Measurements from ENCODE around the gene HMX1.

The HMX1 gene

DNA sequence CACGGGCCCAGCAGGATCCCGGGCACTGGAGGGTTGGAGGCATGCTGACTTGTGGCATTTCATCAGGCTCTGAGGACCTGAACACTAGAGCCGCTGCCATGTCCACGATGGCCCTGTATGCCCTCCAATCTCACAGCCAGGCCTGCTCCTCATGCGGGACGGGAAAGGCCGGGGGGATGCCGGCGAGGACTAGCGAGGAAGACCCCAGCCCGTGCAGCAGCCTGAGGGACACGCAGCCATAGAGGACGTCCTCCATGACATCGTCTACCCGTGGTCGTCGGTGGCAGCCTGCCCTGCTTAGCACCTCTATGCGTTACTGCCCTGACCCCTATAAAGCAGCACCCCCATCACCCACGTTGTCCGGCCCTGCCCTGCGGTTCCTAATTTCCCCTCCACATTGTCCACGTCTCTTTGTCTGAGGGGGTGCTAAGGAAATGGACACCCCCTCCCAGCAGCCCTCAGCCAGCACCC lies 32.6 kb downstream of the HMX1 start:
- DNase-seq = no peak

DNA sequence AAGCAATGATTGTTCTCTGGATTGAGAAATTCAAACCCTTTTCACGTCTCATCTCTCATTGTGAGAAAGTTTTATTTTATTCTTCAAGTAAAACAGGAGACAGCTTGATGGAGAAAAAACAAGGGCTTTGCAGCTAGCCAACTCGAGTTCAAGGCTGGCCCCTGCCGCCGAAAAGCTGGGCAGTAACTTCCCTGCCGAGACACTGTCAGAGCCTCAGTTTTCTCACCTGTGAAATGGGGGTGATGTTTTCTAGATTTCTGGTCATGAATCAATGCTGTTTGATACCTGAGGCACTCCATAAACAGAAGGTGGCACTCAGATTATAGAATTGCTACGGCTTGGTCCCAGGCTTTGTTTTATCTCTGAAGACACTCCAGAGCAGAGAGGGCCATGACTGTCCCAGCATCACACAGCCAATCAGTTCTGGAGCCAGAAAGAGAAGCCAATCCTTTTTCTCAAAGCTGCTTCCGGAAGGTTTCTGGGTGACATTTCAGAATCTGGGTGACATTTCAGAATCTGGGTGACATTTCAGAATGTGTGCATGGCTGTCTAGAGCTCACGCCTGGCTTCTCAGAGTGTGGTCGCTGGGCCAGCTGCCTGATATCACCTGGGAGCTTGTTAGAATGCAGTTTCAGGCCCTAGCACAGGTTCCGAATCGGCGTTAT lies 33.2 kb downstream of the HMX1 start:
- no peak for DNase-seq

DNA sequence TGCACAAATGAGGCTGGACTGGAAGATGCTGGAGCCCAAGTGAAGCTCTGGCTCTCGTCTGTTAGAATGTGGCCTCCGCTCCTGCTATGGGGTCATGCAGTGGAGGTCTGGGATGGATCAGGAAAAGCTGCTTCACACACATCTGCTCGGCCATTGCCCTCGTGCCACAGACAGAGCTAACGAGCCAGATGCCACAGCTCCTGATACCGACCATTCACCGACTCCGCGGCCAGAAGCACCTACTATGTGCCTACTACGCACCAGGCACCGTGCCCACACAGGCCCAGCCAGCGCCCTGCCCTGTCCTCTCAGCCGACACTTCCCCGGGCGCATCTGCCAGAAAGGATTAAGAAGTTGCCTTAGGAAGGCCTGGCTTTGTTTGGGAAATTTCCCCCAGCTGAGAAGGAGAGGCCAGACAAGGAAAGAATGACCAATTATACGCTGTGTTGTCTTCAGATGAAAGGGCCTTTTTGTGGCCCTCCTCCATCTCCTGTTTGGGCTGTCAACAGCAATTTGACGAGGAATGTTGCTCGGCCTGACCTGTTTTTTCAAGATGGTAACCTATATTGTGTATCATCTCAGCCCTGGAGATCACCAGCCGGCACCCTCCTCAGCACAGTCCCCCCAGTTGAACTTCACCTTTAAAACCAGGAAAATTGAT lies 34.3 kb downstream of the HMX1 start:
- DNase-seq = no peak

DNA sequence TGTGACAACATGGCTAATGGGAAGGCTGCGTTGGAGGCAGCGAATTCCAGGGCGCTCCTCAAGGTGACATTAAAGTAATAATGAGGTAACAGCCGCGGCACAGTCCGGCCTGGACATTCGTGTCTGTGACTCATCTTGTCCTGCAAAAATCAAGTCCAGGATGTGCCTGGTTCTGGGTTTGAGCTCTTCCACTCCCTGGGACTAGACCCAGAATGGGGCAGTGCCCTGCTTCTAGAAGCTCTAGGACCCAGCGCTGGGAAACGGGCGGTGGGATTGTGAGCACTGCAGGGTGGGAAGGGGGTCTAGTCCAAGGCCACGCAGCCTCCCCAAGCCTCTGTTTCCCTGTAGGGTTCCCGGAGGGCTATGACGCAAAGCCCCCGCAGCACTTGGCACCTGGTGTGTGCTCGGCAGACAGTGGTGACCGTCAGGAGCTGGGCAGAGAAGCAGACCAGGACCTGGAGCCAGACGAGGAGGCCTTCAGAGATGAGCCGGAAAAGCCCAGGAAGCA lies 34.9 kb downstream of the HMX1 start:
- no peak for DNase-seq

DNA sequence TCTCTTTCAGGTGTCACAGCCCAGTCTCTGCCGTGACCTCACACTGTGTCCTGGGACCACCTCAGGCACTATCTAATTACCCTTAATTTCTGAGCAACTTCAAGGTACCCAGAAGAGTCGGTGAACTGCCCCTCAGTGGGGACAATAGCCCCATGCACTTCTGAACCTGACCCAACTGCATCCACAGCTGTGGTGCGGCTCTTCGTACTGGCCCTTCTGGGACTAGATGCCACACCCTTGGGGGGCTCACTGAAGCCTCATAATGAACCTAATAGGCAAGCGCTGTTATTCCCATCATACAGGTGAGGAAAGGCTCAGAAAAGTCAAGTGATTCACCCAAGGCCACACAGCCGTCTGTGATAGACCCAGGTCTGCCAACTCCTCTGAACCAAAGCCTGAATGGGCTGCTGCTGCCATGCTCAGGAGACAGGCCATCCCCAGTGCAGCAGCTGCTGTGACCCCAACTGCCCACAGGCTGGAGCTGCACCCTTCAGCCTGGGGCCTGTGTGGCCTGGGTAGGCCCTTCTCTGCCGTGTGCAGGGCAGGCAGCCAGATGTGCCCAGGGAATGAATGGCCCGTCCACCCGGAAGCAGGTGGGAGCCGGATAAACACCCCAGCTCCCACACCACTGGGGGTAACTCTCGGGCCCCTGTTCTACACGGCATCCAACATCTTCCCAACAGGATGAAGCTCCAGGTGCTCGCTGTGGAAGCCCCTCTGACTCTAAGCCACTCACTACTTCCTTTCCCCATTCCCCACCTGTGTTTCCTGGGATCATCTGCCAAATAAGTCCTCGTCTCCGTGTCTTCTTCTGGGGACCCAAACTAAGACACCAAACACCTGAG lies 35.9 kb downstream of the HMX1 start:
- no peak for DNase-seq

DNA sequence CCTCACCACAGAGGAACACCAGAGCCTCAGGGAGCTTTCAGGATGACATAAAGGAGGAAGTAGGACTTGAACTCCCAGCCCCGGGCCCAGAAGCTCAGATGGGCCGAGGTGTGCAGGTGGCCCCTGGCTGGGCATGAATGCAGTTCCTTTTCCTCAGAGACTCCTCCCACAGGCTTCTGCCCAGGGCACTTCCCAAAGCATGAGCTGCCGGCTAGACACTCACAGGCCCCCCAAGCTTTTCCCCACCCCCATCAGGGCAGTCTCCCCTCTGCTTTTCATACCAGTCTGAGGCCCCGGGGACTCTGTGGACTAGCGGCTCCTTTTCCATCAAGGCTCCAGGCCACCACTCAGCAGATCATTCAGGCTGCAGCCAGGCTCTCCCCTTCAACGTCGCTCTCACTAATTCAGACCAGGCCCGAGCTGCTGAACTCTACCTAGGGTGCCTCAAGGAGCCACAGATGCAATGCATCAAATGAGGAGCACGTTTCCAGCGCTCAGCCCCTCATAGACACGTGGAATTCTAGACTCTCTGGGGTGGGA lies 36.9 kb downstream of the HMX1 start:
- DNase-seq = no peak

DNA sequence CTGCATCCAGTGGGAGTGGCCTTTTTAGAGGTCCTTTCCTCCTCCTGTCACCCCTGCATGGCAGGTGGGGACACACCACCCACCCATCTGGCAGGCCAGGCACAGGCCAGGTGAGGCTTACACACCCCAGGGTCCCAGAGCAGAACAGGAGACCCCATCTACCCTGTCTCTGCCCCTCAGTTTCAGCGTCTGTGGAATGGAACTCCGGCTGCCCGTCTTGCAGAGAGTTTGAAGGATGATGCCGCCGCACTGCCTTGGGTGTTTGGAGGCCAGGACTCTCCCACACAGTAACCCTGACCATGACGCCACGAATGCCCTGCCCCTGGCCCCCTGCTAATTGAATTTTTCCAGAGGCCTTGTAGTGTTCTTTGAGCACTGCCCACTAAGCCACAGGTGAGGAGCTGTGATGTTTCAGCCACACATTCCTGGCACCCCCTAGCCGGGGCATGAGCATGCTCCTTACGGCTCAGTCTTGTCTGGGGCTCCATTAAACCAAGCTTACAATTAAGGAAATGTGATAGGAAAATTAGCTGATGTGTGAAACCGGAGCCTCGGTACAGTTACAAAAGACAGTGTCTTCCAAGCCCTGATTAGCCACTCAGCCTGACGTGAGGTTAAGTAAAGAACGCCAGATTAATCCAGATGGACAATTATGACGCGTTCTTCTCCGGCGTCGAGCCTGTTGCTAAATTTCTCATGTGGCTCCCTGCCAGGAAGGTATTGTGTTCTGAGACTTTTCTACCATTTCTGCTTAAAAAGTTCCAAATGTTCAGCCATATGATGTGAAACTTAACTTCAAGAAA lies 39.3 kb downstream of the HMX1 start:
- DNase-seq = no peak

DNA sequence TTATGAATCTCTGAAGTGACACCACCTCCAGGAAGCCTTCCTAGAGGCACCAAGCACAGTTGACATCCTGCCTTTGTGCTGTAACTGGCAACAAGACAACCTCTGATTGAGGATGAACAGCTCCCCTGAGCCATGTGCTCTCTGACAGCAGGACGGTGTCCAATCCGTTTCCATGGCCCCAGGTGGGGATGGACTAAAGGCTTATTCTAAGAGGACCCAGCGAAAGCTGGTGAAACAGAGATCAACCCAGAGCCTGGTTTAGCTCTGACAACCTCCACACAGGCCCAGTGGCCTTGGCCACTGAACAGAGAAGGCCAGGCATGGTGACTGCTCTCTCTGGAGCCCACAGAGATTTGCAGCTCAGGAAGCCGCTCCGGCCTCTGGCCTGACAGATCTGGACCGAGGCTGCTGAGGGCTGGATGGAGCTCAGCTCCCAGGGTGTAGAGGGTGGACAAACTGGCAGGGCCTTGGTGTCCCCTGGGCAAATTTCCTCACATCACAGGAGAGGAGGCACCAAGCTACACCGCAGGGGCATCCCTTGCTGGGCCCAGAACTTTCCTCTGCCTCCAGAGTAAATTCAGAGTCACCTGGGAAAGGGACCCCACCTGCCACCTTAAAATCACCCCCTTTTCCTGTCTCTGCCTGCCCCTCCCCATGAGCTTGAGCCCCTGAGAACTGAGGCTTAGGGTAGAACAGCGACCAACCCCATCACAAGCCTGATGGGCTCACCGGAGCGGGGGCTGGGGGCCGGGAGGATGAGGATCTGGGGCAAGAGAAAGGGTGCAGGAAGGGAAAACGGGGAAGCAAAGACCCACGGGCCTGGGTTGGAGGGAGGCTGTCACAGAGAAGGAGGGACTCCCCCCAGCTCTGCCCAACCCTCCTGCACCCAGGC lies 40.2 kb downstream of the HMX1 start:
- DNase-seq = no peak

DNA sequence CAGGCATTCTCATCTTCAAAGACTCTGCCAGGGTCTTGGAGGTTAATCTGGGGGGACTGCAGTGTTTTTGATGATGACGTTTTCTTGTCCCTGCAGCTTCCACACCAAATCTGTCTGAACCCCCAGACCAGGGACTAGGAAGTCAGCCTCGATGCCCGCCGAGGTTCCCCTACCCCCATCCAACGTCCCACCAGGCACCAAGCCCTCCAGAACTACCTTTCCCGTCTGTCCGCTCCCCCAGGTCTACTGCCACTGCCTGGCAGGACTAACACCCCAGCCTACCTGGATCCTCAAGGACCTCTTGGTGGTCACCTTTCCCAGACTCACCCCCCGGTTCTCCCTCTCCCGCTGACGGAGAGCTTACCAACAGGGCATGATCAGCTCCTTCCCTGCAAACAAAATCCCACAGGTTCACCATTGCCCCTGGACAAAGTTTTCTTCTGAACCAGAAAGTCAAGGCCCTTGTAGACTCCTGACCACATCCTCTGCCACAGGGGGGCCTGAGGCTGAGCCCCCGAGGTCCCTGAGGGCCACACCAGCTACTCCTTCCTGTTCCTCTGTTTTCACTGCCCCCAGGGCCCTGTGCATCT lies 40.9 kb downstream of the HMX1 start:
- DNase-seq = no peak

DNA sequence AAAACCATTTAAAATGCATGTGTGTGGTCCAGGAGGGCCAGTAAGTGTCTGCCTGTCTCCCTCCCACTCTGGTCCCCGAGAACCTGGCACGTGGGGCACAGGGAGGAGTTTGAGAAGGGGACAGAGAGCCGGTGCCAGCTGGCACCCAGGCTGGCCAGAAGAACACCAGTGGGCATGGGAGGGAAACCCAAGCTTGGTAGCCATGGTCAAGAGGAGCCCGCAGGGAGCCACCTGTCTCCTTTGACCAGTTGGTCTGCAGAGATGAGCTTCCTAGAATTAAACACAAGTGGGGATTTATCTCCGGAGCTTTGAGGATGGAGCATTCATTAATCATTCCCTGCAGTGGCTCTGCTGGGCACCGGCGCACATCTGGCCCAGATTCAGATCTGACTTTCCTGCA lies 41.6 kb downstream of the HMX1 start:
- no peak for DNase-seq

DNA sequence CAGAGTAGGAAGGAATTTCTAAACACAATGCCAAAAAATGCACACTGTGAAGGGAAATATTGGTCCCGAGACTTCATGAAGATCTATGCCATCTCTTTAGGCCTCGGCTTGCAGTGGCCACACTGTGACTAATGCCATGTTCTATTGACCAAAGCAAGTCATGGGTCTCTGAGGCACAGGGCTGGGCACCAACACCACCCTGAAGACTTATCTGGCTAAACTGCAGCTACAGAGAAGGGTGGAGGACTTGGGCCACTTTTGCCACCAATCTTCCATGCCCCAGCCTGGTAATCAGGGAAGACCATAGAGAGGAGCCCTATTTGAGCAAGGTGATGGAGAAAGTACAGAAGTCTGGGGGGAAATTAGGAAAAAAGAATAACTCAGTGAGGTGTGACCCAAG lies 42.1 kb downstream of the HMX1 start:
- no peak for DNase-seq

DNA sequence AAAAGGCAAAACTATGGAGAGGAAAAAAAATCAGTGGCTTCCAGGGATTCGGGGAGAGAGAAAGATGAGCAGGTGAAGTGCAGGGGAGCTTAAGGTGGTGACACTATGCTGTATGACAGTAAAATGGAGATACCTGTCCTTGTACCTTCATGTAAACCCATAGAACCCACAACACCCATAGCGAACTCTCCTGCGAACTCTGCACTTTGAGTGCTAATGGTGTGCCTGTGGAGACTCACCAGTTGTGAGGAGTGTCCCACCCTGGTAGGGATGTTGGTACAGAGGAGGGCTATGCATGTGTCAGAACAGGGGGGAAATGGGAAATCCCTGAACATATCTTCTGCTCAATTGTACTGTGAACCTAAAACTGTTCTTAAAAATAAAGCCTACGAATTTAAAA lies 42.8 kb downstream of the HMX1 start:
- DNase-seq = no peak

DNA sequence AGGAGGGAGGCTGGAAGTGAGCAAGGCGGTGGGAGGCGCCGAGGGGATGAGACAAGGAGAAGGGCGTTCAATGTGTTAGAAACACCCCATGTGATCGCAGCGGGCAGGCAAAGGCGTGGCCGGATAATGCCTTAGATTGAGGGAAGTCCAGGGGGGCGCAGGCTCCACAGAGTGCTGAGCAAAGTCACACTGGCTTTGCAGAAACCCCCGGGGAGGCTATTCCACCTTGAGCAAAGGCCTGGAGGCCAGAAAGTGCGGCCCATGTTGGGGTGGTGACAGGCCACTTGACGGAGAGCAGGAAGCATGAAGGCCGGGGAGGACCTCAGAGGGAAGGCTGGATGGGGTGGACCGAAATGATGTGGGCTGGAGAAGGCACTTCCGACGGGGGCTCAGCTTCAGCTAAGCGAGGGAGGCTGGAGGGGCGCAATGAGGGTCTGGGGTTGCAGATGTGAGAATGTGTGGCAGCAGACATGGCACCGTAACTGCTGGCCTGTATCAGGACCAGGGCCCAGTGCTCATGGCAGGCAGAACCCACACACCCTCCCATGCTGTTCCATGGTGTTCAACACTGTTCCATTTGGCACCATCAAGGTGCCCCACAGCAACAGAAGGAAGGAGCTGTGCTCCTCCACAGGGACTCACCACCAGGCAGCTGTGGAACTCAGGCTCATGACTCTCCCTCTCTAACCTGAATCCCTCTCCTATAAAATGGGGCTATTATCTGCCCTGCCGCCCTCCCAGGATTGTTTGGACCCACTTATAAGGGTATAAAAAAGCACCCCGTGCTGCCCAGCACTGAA lies 50.3 kb downstream of the HMX1 start:
- no peak for DNase-seq

DNA sequence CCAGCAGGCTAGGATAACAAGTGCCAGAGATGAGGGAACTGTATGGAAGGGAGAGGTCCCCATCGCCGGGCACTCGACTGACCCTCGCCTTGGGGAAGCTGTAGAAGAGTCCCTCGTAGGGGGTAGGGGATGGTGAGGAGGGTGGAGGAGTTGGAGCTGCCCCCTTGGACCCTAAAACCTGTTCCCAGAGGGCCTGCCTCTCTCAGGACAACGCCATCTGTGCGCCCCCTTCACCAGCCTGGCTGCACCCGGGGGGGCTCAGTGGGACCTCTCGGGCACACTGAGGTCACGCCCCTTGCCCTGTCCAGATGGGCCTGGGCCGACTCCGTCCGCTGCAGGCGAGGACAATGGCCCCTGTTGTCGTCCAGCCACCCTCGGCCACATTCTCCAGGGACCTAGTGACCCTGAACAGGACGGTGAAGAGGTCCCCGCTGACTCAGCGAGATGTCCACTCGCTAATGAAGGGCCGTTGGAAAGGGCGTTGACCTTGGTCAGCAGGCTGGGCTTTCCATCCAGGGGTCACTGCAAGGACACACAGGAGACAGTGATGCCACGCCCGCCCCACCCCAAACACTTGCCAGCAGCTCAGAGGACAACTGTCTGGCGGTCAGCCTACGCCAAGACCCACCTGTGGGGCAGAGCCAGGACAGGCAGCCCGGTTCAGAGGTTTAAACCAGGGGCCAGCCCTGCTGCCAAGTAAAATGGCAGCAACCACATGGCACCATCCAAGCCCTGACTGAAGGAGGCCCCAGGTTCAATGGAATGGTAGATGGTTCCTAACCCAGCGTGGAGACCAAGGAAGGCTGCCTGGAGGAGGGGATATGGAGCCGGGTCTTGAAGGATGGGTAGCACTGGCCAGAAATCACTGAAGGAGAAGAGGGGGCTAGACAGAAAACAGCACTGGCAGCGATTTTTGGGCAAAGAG lies 51.2 kb downstream of the HMX1 start:
- no peak for DNase-seq

DNA sequence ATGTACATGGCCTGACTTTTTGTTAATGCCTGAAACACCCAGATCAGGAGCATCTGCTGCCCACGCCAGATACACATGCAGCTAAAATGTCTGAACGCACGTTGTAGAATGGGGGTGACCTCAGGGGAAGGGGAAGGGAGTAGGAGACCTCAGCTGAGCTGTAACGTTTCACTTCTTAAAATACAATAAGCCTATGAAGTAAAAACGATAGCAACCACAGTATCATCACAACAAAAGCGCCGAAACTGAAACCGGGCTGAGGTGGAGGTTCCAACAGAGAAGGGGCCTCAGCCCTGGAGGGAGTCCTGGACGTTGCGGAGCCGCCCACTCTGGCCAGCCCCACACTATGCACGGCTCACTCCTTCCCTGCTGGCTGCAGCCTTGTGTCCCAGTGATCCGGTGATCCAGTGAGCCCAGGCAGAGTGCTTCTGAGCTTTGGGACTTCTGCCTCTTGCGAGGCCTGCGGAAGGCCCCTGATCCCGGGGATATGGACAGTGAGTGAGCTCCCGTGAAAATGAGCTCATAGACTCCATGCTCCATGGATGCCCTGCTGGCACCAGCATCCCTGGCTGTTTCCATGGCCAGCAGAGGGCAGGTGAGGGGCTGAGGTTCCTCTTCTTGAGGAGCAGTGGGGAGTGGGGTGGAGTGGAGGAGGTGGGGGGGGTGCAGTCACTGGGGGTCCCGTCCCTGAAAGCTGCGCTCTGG lies 52.0 kb downstream of the HMX1 start:
- no peak for DNase-seq

DNA sequence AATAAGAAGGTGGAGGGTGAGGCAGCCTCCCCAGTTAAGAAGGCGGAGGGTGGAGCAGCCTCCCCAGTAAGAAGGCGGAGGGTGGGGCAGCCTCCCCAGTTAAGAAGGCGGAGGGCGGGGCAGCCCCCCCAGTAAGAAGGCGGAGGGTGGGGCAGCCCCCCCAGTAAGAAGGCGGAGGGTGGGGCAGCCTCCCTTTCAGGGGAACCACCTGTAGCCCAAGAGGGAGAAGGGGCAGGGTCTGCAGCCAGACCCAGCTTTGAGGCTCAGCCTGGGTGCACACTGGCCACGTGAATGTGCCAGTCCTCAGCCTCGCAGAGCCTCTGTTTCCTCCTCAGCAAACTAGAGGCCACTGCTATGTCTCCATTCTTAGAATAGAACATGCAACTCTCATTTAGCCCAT lies 52.6 kb downstream of the HMX1 start:
- DNase-seq = no peak

DNA sequence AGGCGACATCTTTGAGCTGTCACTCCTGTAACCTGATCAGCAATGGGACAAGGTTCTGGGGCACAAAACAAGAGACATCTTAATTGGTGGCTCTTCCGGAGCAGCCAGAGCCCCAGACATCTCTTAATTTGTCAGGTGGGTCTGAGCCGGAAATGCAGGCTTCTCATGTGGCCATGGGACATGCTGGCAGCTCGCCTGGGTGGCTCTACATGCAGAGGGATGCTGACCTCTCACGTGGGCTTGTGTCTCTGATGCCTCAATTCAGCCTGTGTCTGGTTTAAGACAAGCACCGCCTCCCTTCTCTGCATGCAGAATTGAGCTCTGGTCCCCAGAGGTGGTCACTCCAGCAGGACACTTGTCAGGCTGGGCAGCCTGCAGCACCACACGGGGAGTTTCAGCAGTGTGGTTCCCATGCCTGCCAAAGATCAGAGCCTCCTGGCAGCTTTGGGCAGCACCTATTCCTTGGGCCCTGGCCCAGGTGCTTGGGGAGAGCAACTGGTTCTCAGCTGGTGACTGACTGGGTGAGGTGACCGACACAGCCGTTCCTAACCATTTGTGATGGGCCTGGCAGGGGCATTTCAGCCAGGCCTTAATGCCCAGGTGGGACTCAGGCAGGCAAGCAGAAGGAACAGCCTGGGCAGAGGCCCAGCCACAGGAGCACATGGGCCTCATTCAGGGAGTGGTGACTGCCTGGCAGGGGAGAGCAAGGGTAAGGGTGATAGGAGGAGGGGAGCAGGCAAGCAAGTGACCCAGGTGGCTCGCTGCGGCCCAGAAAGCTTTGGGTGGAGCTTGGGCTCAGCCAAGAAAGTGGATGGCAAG lies 53.4 kb downstream of the HMX1 start:
- no peak for DNase-seq

DNA sequence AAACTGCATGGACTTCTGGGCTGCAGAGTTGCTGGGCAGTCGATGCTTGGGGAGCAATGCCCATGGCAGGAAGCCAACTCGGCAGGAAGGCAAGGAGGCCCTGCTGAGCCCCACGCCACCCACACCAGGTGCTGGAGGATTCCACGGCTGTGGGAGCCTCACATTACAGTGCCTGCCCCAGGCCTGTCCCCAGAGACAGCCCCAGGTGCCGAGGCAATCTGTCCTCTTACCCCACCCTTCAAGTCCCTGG lies 53.9 kb downstream of the HMX1 start:
- no peak for DNase-seq
